ENCODE results near the gene ITSN1. TPM values are rescaled to one million over a fixed set of nuclear protein-coding genes. Genes with fewer than 3 reads are reported as not detected.

Gene ITSN1
- total and polyA plus RNA-seq, 2 of the 13 experiments (the other 11 are each of a cell fraction or from before 2014, with no cell fraction given), result 26.1 to 33.8 TPM

DNA sequence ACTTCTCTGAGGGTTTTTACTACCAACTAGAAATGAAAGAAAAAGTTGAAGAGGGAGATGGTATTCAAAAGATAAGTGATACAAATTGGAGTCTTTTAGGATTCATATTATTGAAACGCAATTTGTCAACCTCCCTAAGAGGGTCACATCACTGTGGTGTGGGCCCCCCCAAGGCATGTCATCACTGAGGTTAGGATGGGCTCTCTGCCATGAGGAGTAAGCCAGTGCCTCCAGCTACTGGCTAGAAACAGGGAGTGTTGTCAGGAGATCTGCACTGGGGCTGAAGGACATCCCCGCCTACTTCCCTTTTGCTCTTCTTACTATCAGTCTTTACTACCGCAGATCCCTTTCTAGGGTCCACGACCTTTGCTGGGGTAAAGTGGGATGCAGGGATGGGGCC, 25.9 kb downstream of the ITSN1 start (continued):
- TF ChIP-seq, protein P1, sequence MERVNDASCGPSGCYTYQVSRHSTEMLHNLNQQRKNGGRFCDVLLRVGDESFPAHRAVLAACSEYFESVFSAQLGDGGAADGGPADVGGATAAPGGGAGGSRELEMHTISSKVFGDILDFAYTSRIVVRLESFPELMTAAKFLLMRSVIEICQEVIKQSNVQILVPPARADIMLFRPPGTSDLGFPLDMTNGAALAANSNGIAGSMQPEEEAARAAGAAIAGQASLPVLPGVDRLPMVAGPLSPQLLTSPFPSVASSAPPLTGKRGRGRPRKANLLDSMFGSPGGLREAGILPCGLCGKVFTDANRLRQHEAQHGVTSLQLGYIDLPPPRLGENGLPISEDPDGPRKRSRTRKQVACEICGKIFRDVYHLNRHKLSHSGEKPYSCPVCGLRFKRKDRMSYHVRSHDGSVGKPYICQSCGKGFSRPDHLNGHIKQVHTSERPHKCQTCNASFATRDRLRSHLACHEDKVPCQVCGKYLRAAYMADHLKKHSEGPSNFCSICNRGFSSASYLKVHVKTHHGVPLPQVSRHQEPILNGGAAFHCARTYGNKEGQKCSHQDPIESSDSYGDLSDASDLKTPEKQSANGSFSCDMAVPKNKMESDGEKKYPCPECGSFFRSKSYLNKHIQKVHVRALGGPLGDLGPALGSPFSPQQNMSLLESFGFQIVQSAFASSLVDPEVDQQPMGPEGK (CRISPR knock-in tag; IDR thresholded peaks at IDR 0.05), result no peak
- no peak for TF ChIP-seq ZBTB8A (CRISPR knock-in tag; IDR thresholded peaks at IDR 0.05; ENCODE audit: borderline replicate concordance, low read depth)

DNA sequence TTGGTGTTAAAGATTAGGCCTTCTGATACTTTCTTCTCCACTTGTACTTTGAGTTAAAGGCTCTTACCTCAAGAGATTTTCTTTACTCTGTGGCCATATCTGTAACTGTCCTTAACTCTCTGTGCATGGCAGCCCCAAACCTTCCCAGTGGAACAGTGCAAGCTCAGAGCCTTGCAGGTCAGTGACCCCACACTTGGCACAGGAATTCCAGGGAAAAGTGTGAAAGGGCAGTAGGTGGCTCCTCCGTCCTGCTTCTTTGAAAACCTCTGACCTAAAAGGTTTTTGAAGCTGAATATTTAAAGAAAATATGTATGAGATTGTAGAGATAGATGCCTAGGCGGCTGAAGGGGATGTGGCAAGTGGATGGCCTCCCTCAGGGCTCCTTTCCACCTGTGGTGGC, 26.3 kb downstream of the ITSN1 start:
- BruUV-seq (replicated peaks), result no TSS peak
- CTCF ChIA-PET (ENCODE audit: low intra/inter-chr PET ratio, low total read pairs), result no interaction called here
- TF ChIP-seq ARNT2 (CRISPR knock-in tag; IDR thresholded peaks at IDR 0.05; ENCODE audit: low read depth) (no peak), SRY (CRISPR knock-in tag; IDR thresholded peaks at IDR 0.05) (no peak), ZNF768 (CRISPR knock-in tag; IDR thresholded peaks at IDR 0.05) (no peak), PHF20 (CRISPR knock-in tag; IDR thresholded peaks at IDR 0.05) (no peak)
- TF ChIP-seq, protein P2, sequence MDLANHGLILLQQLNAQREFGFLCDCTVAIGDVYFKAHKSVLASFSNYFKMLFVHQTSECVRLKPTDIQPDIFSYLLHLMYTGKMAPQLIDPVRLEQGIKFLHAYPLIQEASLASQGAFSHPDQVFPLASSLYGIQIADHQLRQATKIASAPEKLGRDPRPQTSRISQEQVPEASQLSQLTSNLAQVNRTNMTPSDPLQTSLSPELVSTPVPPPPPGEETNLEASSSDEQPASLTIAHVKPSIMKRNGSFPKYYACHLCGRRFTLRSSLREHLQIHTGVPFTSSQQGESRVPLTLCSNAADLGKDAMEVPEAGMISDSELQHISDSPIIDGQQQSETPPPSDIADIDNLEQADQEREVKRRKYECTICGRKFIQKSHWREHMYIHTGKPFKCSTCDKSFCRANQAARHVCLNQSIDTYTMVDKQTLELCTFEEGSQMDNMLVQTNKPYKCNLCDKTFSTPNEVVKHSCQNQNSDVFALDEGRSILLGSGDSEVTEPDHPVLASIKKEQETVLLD (CRISPR knock-in tag; IDR thresholded peaks at IDR 0.05; ENCODE audit: low read depth), result no peak
- TF ChIP-seq, protein P3, sequence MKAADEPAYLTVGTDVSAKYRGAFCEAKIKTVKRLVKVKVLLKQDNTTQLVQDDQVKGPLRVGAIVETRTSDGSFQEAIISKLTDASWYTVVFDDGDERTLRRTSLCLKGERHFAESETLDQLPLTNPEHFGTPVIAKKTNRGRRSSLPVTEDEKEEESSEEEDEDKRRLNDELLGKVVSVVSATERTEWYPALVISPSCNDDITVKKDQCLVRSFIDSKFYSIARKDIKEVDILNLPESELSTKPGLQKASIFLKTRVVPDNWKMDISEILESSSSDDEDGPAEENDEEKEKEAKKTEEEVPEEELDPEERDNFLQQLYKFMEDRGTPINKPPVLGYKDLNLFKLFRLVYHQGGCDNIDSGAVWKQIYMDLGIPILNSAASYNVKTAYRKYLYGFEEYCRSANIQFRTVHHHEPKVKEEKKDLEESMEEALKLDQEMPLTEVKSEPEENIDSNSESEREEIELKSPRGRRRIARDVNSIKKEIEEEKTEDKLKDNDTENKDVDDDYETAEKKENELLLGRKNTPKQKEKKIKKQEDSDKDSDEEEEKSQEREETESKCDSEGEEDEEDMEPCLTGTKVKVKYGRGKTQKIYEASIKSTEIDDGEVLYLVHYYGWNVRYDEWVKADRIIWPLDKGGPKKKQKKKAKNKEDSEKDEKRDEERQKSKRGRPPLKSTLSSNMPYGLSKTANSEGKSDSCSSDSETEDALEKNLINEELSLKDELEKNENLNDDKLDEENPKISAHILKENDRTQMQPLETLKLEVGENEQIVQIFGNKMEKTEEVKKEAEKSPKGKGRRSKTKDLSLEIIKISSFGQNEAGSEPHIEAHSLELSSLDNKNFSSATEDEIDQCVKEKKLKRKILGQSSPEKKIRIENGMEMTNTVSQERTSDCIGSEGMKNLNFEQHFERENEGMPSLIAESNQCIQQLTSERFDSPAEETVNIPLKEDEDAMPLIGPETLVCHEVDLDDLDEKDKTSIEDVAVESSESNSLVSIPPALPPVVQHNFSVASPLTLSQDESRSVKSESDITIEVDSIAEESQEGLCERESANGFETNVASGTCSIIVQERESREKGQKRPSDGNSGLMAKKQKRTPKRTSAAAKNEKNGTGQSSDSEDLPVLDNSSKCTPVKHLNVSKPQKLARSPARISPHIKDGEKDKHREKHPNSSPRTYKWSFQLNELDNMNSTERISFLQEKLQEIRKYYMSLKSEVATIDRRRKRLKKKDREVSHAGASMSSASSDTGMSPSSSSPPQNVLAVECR (CRISPR knock-in tag; IDR thresholded peaks at IDR 0.05; ENCODE audit: borderline replicate concordance), result no peak
- TF ChIP-seq, protein P4, sequence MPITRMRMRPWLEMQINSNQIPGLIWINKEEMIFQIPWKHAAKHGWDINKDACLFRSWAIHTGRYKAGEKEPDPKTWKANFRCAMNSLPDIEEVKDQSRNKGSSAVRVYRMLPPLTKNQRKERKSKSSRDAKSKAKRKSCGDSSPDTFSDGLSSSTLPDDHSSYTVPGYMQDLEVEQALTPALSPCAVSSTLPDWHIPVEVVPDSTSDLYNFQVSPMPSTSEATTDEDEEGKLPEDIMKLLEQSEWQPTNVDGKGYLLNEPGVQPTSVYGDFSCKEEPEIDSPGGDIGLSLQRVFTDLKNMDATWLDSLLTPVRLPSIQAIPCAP (CRISPR knock-in tag; IDR thresholded peaks at IDR 0.05; ENCODE audit: low read depth), result no peak
- Histone ChIP-seq H3K27me3 (ENCODE audit: control insufficient read depth in 1 of 2, insufficient read depth in 2 of 2, low read length in 2 of 2) (no peaks in the 10 kb centered on the region; a peak in 1 of 5 replicates), H3K4me3 (replicated peaks in 1 of 3; ENCODE audit: insufficient read depth in 1 of 3, low read depth in 2 of 3, low read length in 3 of 3) (no peak overlapping the region), H3K4me2 (ENCODE audit: low read depth, low read length) (no peak overlapping the region), H4K20me1 (ENCODE audit: insufficient read depth, low read length) (no peaks in the 10 kb centered on the region), H3K9me3 (ENCODE audit: low read length) (no peaks in the 10 kb centered on the region), H3K36me3 (replicated peaks in 1 of 2; ENCODE audit: control insufficient read depth in 1 of 2, insufficient read depth in 2 of 2, low read length in 2 of 2) (no peaks in the 10 kb centered on the region), H3K9ac (ENCODE audit: insufficient read depth, low read depth, low read length) (no peak overlapping the region), H3K4me1 (ENCODE audit: insufficient read depth, low read length) (peaks cover 15% of the 10 kb centered on the region), H3K79me2 (ENCODE audit: insufficient read depth, low read length) (peaks cover 31% of the 10 kb centered on the region), H3K27ac (ENCODE audit: extremely low read length, insufficient read depth, low read length) (no peak overlapping the region), H2AFZ (ENCODE audit: low read length) (no peak overlapping the region)
- in situ Hi-C loops (cut with HindIII; ENCODE audit: extremely low pct_ligation_motif_present, low pct_unique_long_range_greater_than_20kb) (no loop called here), intact Hi-C loops (cut with micrococcal nuclease; ENCODE audit: unreplicated experiment) (no loop called here)
- FAIRE-seq (no peak), DNase-seq (ENCODE audit: low spot score) (no peak), ATAC-seq (no peak)
- POLR2A ChIA-PET, result no interaction called here
- 94% methylated on average over 2 of the region's 2 CpGs for WGBS (ENCODE audit: low lambda C conversion rate)
